ENCODE results near the gene NR2C1. TPM values are rescaled to one million over a fixed set of nuclear protein-coding genes. Genes with fewer than 3 reads are reported as not detected.

The NR2C1 gene
- total and polyA plus RNA-seq, 2 of the 8 experiments (the other 6 are each of a cell fraction or from before 2014, with no cell fraction given) = 22.8 to 48.3 TPM

DNA sequence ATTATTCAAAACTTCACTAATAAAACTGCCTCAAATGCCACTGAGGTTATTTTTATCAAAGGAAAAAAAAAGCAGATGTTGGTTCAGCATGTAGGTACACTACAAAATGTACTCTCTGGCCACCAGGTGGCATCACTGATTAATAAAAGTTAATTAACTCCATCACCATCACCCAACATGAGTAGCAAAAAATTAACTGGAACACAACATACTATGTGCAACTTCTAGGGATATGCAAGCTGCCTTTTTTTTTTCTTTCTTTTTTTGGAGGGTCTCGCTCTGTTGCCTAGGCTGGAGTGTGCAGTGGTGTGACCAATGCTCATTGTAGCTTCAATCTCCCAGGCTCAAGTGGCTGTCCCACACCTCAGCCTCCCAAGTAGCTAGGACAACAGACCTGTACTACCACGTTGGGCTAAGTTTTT lies 43.8 kb upstream of the NR2C1 start (continued):
- TF ChIP-seq, protein P1, sequence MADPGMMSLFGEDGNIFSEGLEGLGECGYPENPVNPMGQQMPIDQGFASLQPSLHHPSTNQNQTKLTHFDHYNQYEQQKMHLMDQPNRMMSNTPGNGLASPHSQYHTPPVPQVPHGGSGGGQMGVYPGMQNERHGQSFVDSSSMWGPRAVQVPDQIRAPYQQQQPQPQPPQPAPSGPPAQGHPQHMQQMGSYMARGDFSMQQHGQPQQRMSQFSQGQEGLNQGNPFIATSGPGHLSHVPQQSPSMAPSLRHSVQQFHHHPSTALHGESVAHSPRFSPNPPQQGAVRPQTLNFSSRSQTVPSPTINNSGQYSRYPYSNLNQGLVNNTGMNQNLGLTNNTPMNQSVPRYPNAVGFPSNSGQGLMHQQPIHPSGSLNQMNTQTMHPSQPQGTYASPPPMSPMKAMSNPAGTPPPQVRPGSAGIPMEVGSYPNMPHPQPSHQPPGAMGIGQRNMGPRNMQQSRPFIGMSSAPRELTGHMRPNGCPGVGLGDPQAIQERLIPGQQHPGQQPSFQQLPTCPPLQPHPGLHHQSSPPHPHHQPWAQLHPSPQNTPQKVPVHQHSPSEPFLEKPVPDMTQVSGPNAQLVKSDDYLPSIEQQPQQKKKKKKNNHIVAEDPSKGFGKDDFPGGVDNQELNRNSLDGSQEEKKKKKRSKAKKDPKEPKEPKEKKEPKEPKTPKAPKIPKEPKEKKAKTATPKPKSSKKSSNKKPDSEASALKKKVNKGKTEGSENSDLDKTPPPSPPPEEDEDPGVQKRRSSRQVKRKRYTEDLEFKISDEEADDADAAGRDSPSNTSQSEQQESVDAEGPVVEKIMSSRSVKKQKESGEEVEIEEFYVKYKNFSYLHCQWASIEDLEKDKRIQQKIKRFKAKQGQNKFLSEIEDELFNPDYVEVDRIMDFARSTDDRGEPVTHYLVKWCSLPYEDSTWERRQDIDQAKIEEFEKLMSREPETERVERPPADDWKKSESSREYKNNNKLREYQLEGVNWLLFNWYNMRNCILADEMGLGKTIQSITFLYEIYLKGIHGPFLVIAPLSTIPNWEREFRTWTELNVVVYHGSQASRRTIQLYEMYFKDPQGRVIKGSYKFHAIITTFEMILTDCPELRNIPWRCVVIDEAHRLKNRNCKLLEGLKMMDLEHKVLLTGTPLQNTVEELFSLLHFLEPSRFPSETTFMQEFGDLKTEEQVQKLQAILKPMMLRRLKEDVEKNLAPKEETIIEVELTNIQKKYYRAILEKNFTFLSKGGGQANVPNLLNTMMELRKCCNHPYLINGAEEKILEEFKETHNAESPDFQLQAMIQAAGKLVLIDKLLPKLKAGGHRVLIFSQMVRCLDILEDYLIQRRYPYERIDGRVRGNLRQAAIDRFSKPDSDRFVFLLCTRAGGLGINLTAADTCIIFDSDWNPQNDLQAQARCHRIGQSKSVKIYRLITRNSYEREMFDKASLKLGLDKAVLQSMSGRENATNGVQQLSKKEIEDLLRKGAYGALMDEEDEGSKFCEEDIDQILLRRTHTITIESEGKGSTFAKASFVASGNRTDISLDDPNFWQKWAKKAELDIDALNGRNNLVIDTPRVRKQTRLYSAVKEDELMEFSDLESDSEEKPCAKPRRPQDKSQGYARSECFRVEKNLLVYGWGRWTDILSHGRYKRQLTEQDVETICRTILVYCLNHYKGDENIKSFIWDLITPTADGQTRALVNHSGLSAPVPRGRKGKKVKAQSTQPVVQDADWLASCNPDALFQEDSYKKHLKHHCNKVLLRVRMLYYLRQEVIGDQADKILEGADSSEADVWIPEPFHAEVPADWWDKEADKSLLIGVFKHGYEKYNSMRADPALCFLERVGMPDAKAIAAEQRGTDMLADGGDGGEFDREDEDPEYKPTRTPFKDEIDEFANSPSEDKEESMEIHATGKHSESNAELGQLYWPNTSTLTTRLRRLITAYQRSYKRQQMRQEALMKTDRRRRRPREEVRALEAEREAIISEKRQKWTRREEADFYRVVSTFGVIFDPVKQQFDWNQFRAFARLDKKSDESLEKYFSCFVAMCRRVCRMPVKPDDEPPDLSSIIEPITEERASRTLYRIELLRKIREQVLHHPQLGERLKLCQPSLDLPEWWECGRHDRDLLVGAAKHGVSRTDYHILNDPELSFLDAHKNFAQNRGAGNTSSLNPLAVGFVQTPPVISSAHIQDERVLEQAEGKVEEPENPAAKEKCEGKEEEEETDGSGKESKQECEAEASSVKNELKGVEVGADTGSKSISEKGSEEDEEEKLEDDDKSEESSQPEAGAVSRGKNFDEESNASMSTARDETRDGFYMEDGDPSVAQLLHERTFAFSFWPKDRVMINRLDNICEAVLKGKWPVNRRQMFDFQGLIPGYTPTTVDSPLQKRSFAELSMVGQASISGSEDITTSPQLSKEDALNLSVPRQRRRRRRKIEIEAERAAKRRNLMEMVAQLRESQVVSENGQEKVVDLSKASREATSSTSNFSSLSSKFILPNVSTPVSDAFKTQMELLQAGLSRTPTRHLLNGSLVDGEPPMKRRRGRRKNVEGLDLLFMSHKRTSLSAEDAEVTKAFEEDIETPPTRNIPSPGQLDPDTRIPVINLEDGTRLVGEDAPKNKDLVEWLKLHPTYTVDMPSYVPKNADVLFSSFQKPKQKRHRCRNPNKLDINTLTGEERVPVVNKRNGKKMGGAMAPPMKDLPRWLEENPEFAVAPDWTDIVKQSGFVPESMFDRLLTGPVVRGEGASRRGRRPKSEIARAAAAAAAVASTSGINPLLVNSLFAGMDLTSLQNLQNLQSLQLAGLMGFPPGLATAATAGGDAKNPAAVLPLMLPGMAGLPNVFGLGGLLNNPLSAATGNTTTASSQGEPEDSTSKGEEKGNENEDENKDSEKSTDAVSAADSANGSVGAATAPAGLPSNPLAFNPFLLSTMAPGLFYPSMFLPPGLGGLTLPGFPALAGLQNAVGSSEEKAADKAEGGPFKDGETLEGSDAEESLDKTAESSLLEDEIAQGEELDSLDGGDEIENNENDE (IDR thresholded peaks at IDR 0.05; ENCODE audit: insufficient replicate concordance, low read length) = no peak
- TF ChIP-seq FOSL1 (IDR thresholded peaks at IDR 0.05; ENCODE audit: insufficient read depth, low read depth, low read length) = no peak
- no peak for TF ChIP-seq EGR1 (IDR thresholded peaks at IDR 0.05; ENCODE audit: borderline replicate concordance, low read depth, low read length)
- TF ChIP-seq TEAD4 (IDR thresholded peaks at IDR 0.05; ENCODE audit: low read depth, low read length) = no peak
- TF ChIP-seq HDAC6 (IDR thresholded peaks at IDR 0.05; ENCODE audit: low read depth, low read length) = no peak
- no peak for TF ChIP-seq TAF1 (IDR thresholded peaks at IDR 0.05; ENCODE audit: low read depth, low read length)
- no peak for TF ChIP-seq GTF2F1 (IDR thresholded peaks at IDR 0.05; ENCODE audit: borderline replicate concordance, low read depth, low read length)
- no peak for TF ChIP-seq RNF2 (IDR thresholded peaks at IDR 0.05; ENCODE audit: borderline replicate concordance, low read depth, low read length, missing control alignments, poor library complexity, severe bottlenecking)
- TF ChIP-seq, protein P2, sequence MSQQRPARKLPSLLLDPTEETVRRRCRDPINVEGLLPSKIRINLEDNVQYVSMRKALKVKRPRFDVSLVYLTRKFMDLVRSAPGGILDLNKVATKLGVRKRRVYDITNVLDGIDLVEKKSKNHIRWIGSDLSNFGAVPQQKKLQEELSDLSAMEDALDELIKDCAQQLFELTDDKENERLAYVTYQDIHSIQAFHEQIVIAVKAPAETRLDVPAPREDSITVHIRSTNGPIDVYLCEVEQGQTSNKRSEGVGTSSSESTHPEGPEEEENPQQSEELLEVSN (IDR thresholded peaks at IDR 0.05) = no peak
